SK-N-SH (cell line): ENCODE results near the gene GIMAP2. TPM values are rescaled to one million over a fixed set of nuclear protein-coding genes. Genes with fewer than 3 reads are reported as not detected.
"Not testable (repeated sequence)": the region's sequence is repeated elsewhere in the genome, so short reads cannot be mapped to it uniquely, and the experiment has no call there.

Experiments
- CTCF ChIA-PET: fragments of 300-600, 350-600 bp; formaldehyde crosslinking; extraction: SDS; loops from one replicate; lab custom pipeline; 2021; lab: Yijun Ruan, JAX
- POLR2A ChIA-PET: fragments of 350-600 bp; sonication (Branson Sonifier 250); formaldehyde crosslinking; extraction: SDS; loops from one replicate; lab custom pipeline; 2020; ENCODE audit warnings: antibody characterized with exemption, inconsistent platforms; lab: Yijun Ruan, JAX
- DNase-seq: peaks from one replicate; pipeline ENCODE4 v3.0.0; 2012
- H2AFZ ChIP-seq: fragments of 200-600 bp; sonication (generic); 2 replicates; pipeline ENCODE4 v1.8.1; 2016; ENCODE audit warnings: antibody characterized with exemption, mild to moderate bottlenecking, low read depth
- H3F3A ChIP-seq: fragments of 200-600 bp; sonication (generic); replicated peaks from 2 replicates; pipeline ENCODE3; 2016; ENCODE audit warnings: antibody characterized with exemption, mild to moderate bottlenecking; ENCODE audit not compliant: insufficient read depth
- H3K27ac ChIP-seq, 2 experiments: fragments of 200-500 bp in 1 of 2; fragments of 200-600 bp in 1 of 2; sonication (Bioruptor generic) in 1 of 2; sonication (generic), shearing (Covaris generic) in 1 of 2; 2 replicates each; pipeline versions ENCODE4 v1.5.1 to v1.6.1; 2014 to 2016; ENCODE audit warnings: low read depth in 2 of 2, inconsistent platforms in 1 of 2, low read length in 1 of 2, mild to moderate bottlenecking in 1 of 2, mixed read lengths in 1 of 2
- H3K27me3 ChIP-seq: fragments of 200-600 bp; sonication (generic), shearing (Covaris generic); 2 replicates; pipeline ENCODE4 v1.6.1; 2016; ENCODE audit warnings: mixed run types; ENCODE audit not compliant: insufficient read depth
- H3K36me3 ChIP-seq, 2 experiments: fragments of 200-500 bp in 1 of 2; fragments of 200-600 bp in 1 of 2; sonication (Bioruptor generic) in 1 of 2; sonication (generic) in 1 of 2; replicated peaks in 1 of 2; 2 replicates each; pipeline versions ENCODE3 to v1.5.1; 2014 to 2016; ENCODE audit warnings: low read length in 1 of 2, mild to moderate bottlenecking in 1 of 2; ENCODE audit not compliant: insufficient read depth in 2 of 2, control insufficient read depth in 1 of 2
- H3K4me1 ChIP-seq, 2 experiments: fragments of 200-500 bp in 1 of 2; fragments of 200-600 bp in 1 of 2; sonication (Bioruptor generic) in 1 of 2; sonication (generic), shearing (Covaris generic) in 1 of 2; 2 replicates each; pipeline versions ENCODE4 v1.5.1 to v1.6.1; 2014 to 2016; ENCODE audit warnings: low read depth in 1 of 2, low read length in 1 of 2, mixed run types in 1 of 2; ENCODE audit not compliant: insufficient read depth in 2 of 2, control insufficient read depth in 1 of 2
- H3K4me2 ChIP-seq: fragments of 200-600 bp; sonication (generic), shearing (Covaris generic); 2 replicates; pipeline ENCODE4 v1.6.1; 2017; ENCODE audit warnings: mixed run types
- H3K4me3 ChIP-seq, 2 experiments: fragments of 200-500 bp in 1 of 2; fragments of 200-600 bp in 1 of 2; sonication (Bioruptor generic) in 1 of 2; sonication (generic), shearing (Covaris generic) in 1 of 2; 2 replicates each; pipeline versions ENCODE4 v1.5.1 to v1.8.1; 2014 to 2016; ENCODE audit warnings: low read depth in 2 of 2, inconsistent platforms in 1 of 2, low read length in 1 of 2, mild to moderate bottlenecking in 1 of 2, mixed read lengths in 1 of 2, moderate library complexity in 1 of 2
- H3K79me2 ChIP-seq: fragments of 200-600 bp; sonication (generic); 2 replicates; pipeline ENCODE4 v1.8.1; 2017; ENCODE audit warnings: mild to moderate bottlenecking; ENCODE audit not compliant: insufficient read depth
- H3K9ac ChIP-seq: fragments of 200-600 bp; sonication (generic); 2 replicates; pipeline ENCODE4 v1.6.1; 2017; ENCODE audit warnings: mixed run types
- H3K9me2 ChIP-seq: fragments of 200-600 bp; sonication (generic); 2 replicates; pipeline ENCODE4 v1.6.1; 2017; ENCODE audit warnings: mixed run types
- H3K9me3 ChIP-seq: fragments of 200-600 bp; sonication (generic); 2 replicates; pipeline ENCODE4 v1.6.1; 2017; ENCODE audit warnings: mixed run types, mild to moderate bottlenecking, moderate library complexity
- H4K20me1 ChIP-seq: fragments of 200-600 bp; sonication (generic); 2 replicates; pipeline ENCODE4 v1.6.1; 2017; ENCODE audit warnings: mild to moderate bottlenecking, mixed run types; ENCODE audit not compliant: insufficient read depth
- CHD2 ChIP-seq: fragments of 150-350 bp; IDR thresholded peaks from 2 replicates; pipeline ENCODE4 v1.6.1; 2018; ENCODE audit warnings: low read length; ENCODE audit not compliant: partially characterized antibody
- FOXJ3 ChIP-seq: sonication (generic); formaldehyde crosslinking; IDR thresholded peaks from 2 replicates; pipeline ENCODE4 v1.5.1; 2020; ENCODE audit warnings: mild to moderate bottlenecking, missing genetic modification reagents
- GABPA ChIP-seq: IDR thresholded peaks from 2 replicates; pipeline ENCODE4 v1.4.0; 2012; ENCODE audit warnings: low read depth, mild to moderate bottlenecking
- MXI1 ChIP-seq: IDR thresholded peaks from 2 replicates; pipeline ENCODE4 v1.6.1; 2012; ENCODE audit warnings: mild to moderate bottlenecking, low read depth, low read length, improper control_type of control experiment
- NRF1 ChIP-seq: IDR thresholded peaks from 2 replicates; pipeline ENCODE4 v1.6.1; 2012; ENCODE audit warnings: low read depth, mild to moderate bottlenecking, low read length
- PBX3 ChIP-seq: IDR thresholded peaks from 2 replicates; pipeline ENCODE4; 2012
- RCOR1 ChIP-seq: fragments of 150-350 bp; IDR thresholded peaks from 2 replicates; pipeline ENCODE4 v1.6.1; 2017; ENCODE audit warnings: antibody characterized with exemption, low read length
- RFX5 ChIP-seq: IDR thresholded peaks from 2 replicates; pipeline ENCODE4 v1.6.1; 2012; ENCODE audit warnings: mild to moderate bottlenecking, improper control_type of control experiment, low read length
- TCF12 ChIP-seq: IDR thresholded peaks from 2 replicates; pipeline ENCODE4 v1.4.0; 2012
- TEAD4 ChIP-seq: IDR thresholded peaks from 2 replicates; pipeline ENCODE4 v1.4.0; 2012; ENCODE audit warnings: mild to moderate bottlenecking, borderline replicate concordance; ENCODE audit not compliant: insufficient read depth
- ZBTB33 ChIP-seq: IDR thresholded peaks from 2 replicates; pipeline ENCODE4 v1.4.0; 2012; ENCODE audit warnings: low read depth, borderline replicate concordance
- WGBS: methylation state at CpG from one replicate; pipeline ENCODE4 v1.1.6; 2017; ENCODE audit warnings: low lambda C conversion rate; 5-methylcytosine and 5-hydroxymethylcytosine counted together
- polyA plus RNA-seq, 3 experiments: library from polyadenylated mRNA; depleted of rRNA; stranded (reverse); fragments of >200 nt; gene quantifications; 2 replicates each; pipeline ENCODE4 v1.2.3, GENCODE V29; 2012
- TF ChIP-seq, protein P1 (sequence below): IDR thresholded peaks from 2 replicates; pipeline ENCODE4 v1.6.1; 2012; ENCODE audit warnings: mild to moderate bottlenecking, low read depth, low read length, moderate library complexity
- TF ChIP-seq, protein P2 (sequence below): fragments of 200-600 bp; sonication (generic); IDR thresholded peaks from 2 replicates; pipeline ENCODE4 v1.6.1; 2017; ENCODE audit warnings: antibody characterized with exemption, mild to moderate bottlenecking, moderate library complexity

GIMAP2 gene
- polyA plus RNA-seq, 1 of the 3 experiments (the other 2 are of a cell fraction) = 4.1 TPM

GRCh38 chr7:150668977-150669376 is 16.5 kb upstream of the GIMAP2 start:
- no peak overlapping the region for H2AFZ ChIP-seq
- POLR2A ChIA-PET = no interaction called here
- no peak overlapping the region for H3K27ac ChIP-seq
- H3K9ac ChIP-seq = no peak overlapping the region
- DNase-seq = no peak
- no peaks in the 10 kb centered on the region; the same call in 1 of the 2 replicates for H3K27me3 ChIP-seq
- H3F3A ChIP-seq = no peaks in the 10 kb centered on the region
- no peak overlapping the region for H3K4me2 ChIP-seq
- TF ChIP-seq ZBTB33 = no peak
- TF ChIP-seq TEAD4 = no peak
- TF ChIP-seq RCOR1 = no peak
- TF ChIP-seq RFX5 = no peak
- TF ChIP-seq NRF1 = no peak
- no peak for TF ChIP-seq FOXJ3 (CRISPR knock-in tag)
- no peaks in the 10 kb centered on the region for H3K9me3 ChIP-seq
- no peaks in the 10 kb centered on the region for H3K36me3 ChIP-seq
- no peaks in the 10 kb centered on the region for H4K20me1 ChIP-seq
- no peaks in the 10 kb centered on the region for H3K4me1 ChIP-seq
- no peaks in the 10 kb centered on the region for H3K79me2 ChIP-seq
- CTCF ChIA-PET = no interaction called here
- H3K9me2 ChIP-seq = no peaks in the 10 kb centered on the region
- H3K4me3 ChIP-seq = no peak overlapping the region

GRCh38 chr7:150671798-150672585 is 13.5 kb upstream of the GIMAP2 start:
- H3K36me3 ChIP-seq, H3K4me2 ChIP-seq, DNase-seq, H4K20me1 ChIP-seq, H3F3A ChIP-seq, H3K27me3 ChIP-seq, H3K27ac ChIP-seq, H3K9me3 ChIP-seq, H3K9me2 ChIP-seq, H3K4me1 ChIP-seq, POLR2A ChIA-PET, H3K4me3 ChIP-seq, H2AFZ ChIP-seq, H3K9ac ChIP-seq, H3K79me2 ChIP-seq: not testable (repeated sequence)
- WGBS = 5% methylated on average over 7 of the region's 7 CpGs
- CTCF ChIA-PET = interaction anchor here (0.8 kb wide), 1 partner anchor 788 kb away, joined by 3 read pairs; no protein-coding TSS in a partner anchor

DNA sequence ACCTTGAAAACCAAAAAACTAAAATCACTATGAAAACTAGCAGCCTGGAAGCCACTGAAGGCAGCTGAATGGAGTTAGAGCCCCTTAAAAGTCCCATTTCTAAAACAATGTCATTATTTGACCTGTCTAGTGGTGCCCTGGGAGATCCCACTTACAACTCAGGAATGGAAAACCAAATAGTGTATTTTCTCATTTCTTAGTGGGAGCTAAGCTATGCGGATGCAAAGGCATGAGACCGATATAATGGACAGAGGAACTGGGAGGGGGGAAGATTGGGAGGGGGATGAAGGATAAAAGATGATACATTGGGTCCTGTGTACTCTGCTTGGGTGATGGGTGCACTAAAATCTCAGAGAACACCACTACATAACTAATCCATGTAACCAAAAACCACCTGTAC is 9.8 kb upstream of the GIMAP2 start:
- POLR2A ChIA-PET = no interaction called here
- H2AFZ ChIP-seq = no peak overlapping the region
- H3K9me2 ChIP-seq = no peaks in the 10 kb centered on the region
- no peaks in the 10 kb centered on the region for H3K9me3 ChIP-seq
- DNase-seq = no peak
- WGBS = 5% methylated on average over 2 of the region's 2 CpGs
- H3K79me2 ChIP-seq = no peaks in the 10 kb centered on the region
- no peaks in the 10 kb centered on the region for H4K20me1 ChIP-seq
- H3K36me3 ChIP-seq = no peaks in the 10 kb centered on the region
- H3F3A ChIP-seq = no peaks in the 10 kb centered on the region
- no peaks in the 10 kb centered on the region for H3K27me3 ChIP-seq
- H3K9ac ChIP-seq = no peak overlapping the region
- no peak overlapping the region for H3K4me2 ChIP-seq
- no peak overlapping the region for H3K4me3 ChIP-seq
- no peak overlapping the region for H3K27ac ChIP-seq
- no peaks in the 10 kb centered on the region for H3K4me1 ChIP-seq
- CTCF ChIA-PET = interaction anchor here (0.7 kb wide), 1 partner anchor 46 kb away, joined by 3 read pairs; no protein-coding TSS in a partner anchor
- TF ChIP-seq CHD2 = no peak
- no peak for TF ChIP-seq GABPA
- TF ChIP-seq, protein P1, sequence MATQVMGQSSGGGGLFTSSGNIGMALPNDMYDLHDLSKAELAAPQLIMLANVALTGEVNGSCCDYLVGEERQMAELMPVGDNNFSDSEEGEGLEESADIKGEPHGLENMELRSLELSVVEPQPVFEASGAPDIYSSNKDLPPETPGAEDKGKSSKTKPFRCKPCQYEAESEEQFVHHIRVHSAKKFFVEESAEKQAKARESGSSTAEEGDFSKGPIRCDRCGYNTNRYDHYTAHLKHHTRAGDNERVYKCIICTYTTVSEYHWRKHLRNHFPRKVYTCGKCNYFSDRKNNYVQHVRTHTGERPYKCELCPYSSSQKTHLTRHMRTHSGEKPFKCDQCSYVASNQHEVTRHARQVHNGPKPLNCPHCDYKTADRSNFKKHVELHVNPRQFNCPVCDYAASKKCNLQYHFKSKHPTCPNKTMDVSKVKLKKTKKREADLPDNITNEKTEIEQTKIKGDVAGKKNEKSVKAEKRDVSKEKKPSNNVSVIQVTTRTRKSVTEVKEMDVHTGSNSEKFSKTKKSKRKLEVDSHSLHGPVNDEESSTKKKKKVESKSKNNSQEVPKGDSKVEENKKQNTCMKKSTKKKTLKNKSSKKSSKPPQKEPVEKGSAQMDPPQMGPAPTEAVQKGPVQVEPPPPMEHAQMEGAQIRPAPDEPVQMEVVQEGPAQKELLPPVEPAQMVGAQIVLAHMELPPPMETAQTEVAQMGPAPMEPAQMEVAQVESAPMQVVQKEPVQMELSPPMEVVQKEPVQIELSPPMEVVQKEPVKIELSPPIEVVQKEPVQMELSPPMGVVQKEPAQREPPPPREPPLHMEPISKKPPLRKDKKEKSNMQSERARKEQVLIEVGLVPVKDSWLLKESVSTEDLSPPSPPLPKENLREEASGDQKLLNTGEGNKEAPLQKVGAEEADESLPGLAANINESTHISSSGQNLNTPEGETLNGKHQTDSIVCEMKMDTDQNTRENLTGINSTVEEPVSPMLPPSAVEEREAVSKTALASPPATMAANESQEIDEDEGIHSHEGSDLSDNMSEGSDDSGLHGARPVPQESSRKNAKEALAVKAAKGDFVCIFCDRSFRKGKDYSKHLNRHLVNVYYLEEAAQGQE = no peak
- no peak for TF ChIP-seq PBX3
- TF ChIP-seq MXI1 = no peak
- TF ChIP-seq TCF12 = no peak
- TF ChIP-seq, protein P2, sequence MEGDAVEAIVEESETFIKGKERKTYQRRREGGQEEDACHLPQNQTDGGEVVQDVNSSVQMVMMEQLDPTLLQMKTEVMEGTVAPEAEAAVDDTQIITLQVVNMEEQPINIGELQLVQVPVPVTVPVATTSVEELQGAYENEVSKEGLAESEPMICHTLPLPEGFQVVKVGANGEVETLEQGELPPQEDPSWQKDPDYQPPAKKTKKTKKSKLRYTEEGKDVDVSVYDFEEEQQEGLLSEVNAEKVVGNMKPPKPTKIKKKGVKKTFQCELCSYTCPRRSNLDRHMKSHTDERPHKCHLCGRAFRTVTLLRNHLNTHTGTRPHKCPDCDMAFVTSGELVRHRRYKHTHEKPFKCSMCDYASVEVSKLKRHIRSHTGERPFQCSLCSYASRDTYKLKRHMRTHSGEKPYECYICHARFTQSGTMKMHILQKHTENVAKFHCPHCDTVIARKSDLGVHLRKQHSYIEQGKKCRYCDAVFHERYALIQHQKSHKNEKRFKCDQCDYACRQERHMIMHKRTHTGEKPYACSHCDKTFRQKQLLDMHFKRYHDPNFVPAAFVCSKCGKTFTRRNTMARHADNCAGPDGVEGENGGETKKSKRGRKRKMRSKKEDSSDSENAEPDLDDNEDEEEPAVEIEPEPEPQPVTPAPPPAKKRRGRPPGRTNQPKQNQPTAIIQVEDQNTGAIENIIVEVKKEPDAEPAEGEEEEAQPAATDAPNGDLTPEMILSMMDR = no peak
